Measurements from ENCODE around the gene LURAP1L.
"Not testable (repeated sequence)": the region's sequence is repeated elsewhere in the genome, so short reads cannot be mapped to it uniquely, and the experiment has no call there.

The LURAP1L gene

DNA sequence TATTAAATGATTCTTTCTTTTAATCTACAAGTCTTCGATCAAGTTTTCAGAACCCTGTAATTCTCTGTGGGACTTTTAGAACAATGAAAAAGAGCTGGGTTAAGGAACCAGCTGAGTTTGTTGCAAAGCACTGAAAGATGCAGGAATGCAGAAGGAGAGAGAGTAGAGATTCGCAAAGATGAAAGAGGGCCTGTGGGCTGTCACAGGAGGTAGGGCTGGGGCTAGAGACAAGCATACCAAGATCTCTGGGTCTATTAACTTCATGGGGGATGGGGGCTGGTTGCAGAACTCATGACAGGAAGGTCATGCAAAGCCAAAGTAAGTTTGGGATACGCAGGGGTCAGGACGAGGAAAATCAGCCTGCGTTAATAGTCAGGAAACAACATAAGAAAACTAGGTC, 81.8 kb downstream of the LURAP1L start:
- Histone ChIP-seq H3K4me3 (ENCODE audit: severe bottlenecking) (no peak overlapping the region), H3K36me3 (ENCODE audit: low read depth) (no peaks in the 10 kb centered on the region), H3K9me3 (ENCODE audit: severe bottlenecking) (no peaks in the 10 kb centered on the region), H3K4me1 (ENCODE audit: insufficient read depth, poor library complexity, severe bottlenecking) (peaks cover 21% of the 10 kb centered on the region), H3K27me3 (ENCODE audit: insufficient read depth, poor library complexity, severe bottlenecking) (no peaks in the 10 kb centered on the region), H3K27ac (ENCODE audit: poor library complexity, severe bottlenecking) (no peak overlapping the region)
- ATAC-seq (ENCODE audit: low read depth) (no peak), DNase-seq (ENCODE audit: low spot score) (no peak)
- TF ChIP-seq, protein P1, sequence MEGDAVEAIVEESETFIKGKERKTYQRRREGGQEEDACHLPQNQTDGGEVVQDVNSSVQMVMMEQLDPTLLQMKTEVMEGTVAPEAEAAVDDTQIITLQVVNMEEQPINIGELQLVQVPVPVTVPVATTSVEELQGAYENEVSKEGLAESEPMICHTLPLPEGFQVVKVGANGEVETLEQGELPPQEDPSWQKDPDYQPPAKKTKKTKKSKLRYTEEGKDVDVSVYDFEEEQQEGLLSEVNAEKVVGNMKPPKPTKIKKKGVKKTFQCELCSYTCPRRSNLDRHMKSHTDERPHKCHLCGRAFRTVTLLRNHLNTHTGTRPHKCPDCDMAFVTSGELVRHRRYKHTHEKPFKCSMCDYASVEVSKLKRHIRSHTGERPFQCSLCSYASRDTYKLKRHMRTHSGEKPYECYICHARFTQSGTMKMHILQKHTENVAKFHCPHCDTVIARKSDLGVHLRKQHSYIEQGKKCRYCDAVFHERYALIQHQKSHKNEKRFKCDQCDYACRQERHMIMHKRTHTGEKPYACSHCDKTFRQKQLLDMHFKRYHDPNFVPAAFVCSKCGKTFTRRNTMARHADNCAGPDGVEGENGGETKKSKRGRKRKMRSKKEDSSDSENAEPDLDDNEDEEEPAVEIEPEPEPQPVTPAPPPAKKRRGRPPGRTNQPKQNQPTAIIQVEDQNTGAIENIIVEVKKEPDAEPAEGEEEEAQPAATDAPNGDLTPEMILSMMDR (IDR thresholded peaks at IDR 0.05; ENCODE audit: poor library complexity, severe bottlenecking), result no peak

DNA sequence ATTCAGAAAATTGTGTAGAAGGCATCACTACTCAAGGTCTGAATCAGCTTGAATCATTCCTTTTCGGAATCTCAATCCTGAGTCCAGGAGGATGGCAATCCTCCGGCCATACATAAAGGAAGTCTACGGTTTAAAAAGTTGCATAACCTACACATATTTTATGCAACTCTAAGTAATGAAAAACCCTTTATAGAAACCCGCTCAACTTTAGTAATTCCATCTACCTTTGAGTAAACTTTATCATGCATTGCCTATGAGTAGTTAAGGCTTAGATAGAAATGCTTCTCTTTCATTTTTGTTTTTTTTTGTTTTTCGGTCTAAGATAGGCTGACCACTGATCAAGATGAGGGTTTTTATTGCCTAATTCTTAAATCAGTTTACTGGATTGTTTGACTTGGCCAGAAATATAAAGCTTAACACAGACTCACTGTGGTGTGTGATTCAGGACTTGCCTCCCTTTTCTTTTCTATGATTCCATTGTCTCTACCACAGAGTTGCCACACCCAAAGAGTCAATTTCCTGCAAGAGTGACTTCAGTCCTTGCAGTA, 85.0 kb downstream of the LURAP1L start:
- Histone ChIP-seq H3K27ac (ENCODE audit: poor library complexity, severe bottlenecking) (peak overlapping the region; percentile 95), H3K36me3 (ENCODE audit: low read depth) (no peaks in the 10 kb centered on the region), H3K27me3 (ENCODE audit: insufficient read depth, poor library complexity, severe bottlenecking) (no peaks in the 10 kb centered on the region), H3K4me1 (ENCODE audit: insufficient read depth, poor library complexity, severe bottlenecking) (peaks cover 21% of the 10 kb centered on the region), H3K4me3 (ENCODE audit: severe bottlenecking) (peak overlapping the region; percentile 12), H3K9me3 (ENCODE audit: severe bottlenecking) (no peaks in the 10 kb centered on the region)
- no peak for DNase-seq (ENCODE audit: low spot score)
- ATAC-seq (ENCODE audit: low read depth), result peak; percentile 95
- TF ChIP-seq, protein P1 (IDR thresholded peaks at IDR 0.05; ENCODE audit: poor library complexity, severe bottlenecking), result no peak

DNA sequence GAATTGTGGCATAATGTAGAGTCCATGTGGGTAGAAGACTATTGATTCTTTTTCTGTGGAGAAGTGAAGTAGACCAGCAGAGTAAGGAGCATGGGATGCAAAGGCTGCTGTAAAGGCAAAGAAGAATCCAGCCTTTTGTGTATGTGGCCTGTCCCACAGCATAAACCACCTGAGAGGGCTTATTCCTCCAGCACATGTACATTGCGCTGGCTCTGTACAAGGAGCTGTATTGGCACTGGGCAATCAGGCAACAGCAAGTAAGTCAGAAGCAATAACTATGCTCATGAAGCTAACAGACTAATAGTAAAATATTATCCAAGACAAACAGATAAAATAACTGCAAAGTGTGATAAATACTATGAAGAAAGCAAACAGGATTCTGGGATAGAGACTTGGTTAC, 86.2 kb downstream of the LURAP1L start:
- H3K27me3 ChIP-seq (ENCODE audit: insufficient read depth, poor library complexity, severe bottlenecking), result no peaks in the 10 kb centered on the region
- H3K36me3 ChIP-seq (ENCODE audit: low read depth), result no peaks in the 10 kb centered on the region
- peak overlapping the region; percentile 95 for H3K27ac ChIP-seq (ENCODE audit: poor library complexity, severe bottlenecking)
- TF ChIP-seq, protein P1 (IDR thresholded peaks at IDR 0.05; ENCODE audit: poor library complexity, severe bottlenecking), result no peak
- H3K4me3 ChIP-seq (ENCODE audit: severe bottlenecking), result no peak overlapping the region
- DNase-seq (ENCODE audit: low spot score), result no peak
- ATAC-seq (ENCODE audit: low read depth), result no peak
- no peaks in the 10 kb centered on the region for H3K9me3 ChIP-seq (ENCODE audit: severe bottlenecking)
- H3K4me1 ChIP-seq (ENCODE audit: insufficient read depth, poor library complexity, severe bottlenecking), result peaks cover 21% of the 10 kb centered on the region

DNA sequence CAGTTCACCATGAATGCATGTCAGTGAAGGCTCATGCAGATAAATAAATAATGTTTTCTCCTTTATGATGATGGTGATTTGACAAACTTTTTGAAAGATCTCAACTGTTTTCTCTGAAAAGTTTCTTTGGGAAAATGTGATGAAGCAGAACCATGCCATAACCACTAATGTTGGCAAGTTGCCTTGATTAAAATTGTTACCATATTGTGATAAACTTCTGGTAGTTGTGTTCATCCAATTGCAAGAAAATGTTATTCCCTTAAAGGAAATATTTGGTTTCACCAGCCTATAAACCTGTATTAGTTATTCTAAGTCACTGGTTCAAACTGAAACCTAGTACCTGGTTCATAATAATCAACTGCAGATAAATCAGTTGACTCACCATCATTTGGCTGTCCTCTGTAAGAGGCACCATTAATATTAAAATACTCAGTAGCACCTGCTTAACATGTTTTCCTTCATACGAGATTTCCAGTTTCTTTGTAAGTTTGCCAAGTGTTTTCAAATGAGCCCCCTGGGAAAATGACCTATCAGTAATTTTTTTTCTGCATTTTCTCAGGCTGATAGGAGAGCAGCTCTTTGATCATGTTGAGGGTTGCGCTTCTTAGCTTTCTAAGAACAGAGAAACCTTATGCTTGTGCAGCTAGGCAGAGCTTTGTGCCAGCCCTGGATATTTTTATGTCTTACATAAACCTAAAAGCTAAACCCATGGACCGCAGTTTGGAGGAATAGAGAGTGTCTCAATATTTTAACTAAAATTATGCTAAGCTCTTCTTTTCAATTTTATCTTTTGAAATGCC, 88.0 kb downstream of the LURAP1L start:
- TF ChIP-seq, protein P1 (IDR thresholded peaks at IDR 0.05; ENCODE audit: poor library complexity, severe bottlenecking), result no peak
- Histone ChIP-seq H3K4me1 (ENCODE audit: insufficient read depth, poor library complexity, severe bottlenecking) (peaks cover 21% of the 10 kb centered on the region), H3K36me3 (ENCODE audit: low read depth) (no peaks in the 10 kb centered on the region), H3K27ac (ENCODE audit: poor library complexity, severe bottlenecking) (no peak overlapping the region), H3K4me3 (ENCODE audit: severe bottlenecking) (no peak overlapping the region), H3K27me3 (ENCODE audit: insufficient read depth, poor library complexity, severe bottlenecking) (no peaks in the 10 kb centered on the region), H3K9me3 (ENCODE audit: severe bottlenecking) (no peaks in the 10 kb centered on the region)
- ATAC-seq (ENCODE audit: low read depth), result no peak
- no peak for DNase-seq (ENCODE audit: low spot score)

DNA sequence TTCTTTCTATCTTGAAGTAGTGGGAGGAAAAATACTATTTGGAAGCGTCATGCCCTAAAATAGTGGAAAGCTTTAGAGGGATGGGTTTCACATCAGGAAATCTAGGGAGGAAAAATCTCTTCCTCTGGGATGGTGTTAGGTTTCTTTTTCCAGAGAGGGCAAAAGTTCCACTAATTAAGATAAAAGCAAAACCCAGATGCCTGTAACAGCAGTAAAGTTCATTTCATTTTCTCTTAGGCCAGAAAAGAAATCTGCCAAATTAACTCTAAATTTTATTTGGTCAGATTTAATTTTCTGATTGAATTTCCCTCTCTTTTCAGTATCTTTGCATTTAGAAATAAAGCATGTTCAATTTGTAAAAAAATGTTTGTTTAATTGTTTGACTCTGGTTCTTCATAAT, 88.8 kb downstream of the LURAP1L start:
- DNase-seq (ENCODE audit: low spot score) (no peak), ATAC-seq (ENCODE audit: low read depth) (no peak)
- no peaks in the 10 kb centered on the region for H3K9me3 ChIP-seq (ENCODE audit: severe bottlenecking)
- no peaks in the 10 kb centered on the region for H3K27me3 ChIP-seq (ENCODE audit: insufficient read depth, poor library complexity, severe bottlenecking)
- no peak overlapping the region for H3K27ac ChIP-seq (ENCODE audit: poor library complexity, severe bottlenecking)
- H3K36me3 ChIP-seq (ENCODE audit: low read depth), result no peaks in the 10 kb centered on the region
- peaks cover 21% of the 10 kb centered on the region for H3K4me1 ChIP-seq (ENCODE audit: insufficient read depth, poor library complexity, severe bottlenecking)
- TF ChIP-seq, protein P1 (IDR thresholded peaks at IDR 0.05; ENCODE audit: poor library complexity, severe bottlenecking), result no peak
- no peak overlapping the region for H3K4me3 ChIP-seq (ENCODE audit: severe bottlenecking)

DNA sequence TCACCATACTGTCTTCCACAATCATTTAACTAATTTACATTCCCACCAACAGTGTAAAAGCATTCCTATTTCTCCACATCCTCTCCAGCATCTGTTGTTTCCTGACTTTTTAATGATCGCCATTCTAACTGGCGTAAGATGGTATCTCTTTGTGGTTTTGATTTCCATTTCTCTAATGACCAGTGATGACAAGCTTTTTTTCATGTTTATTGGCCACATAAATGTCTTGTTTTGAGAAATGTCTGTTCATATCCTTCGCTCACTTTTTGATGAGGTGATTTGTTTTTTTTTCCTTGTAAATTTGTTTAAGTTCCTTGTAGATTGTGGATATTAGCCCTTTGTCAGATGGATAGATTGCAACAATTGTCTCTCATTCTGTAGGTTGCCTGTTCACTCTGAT, 90.6 kb downstream of the LURAP1L start:
- not testable (repeated sequence) for H3K9me3 ChIP-seq (ENCODE audit: severe bottlenecking); DNase-seq (ENCODE audit: low spot score); H3K27ac ChIP-seq (ENCODE audit: poor library complexity, severe bottlenecking); H3K27me3 ChIP-seq (ENCODE audit: insufficient read depth, poor library complexity, severe bottlenecking); H3K36me3 ChIP-seq (ENCODE audit: low read depth); ATAC-seq (ENCODE audit: low read depth); H3K4me3 ChIP-seq (ENCODE audit: severe bottlenecking); H3K4me1 ChIP-seq (ENCODE audit: insufficient read depth, poor library complexity, severe bottlenecking)

Data from RWPE2 (cell line).